GM18511 (cell line): ENCODE data around the gene GNAT3.

Source experiments
- ATAC-seq: cut with Tn5 transposase; IDR thresholded peaks from one replicate; pipeline ENCODE4 v1.9.1; 2021; ENCODE audit warnings: mild to moderate bottlenecking, moderate library complexity; ENCODE audit not compliant: unreplicated experiment

The GNAT3 gene

GRCh38 chr7:80511964-80512363, at the start of gene GNAT3:
Gene GNAT3 (minus strand): TSS chr7:80512064. CDS start chr7:80511926, 138 bp downstream.
- no peak for ATAC-seq

- ATAC-seq = no peak
Measured at GRCh38 chr7:80558116-80558515, 46.3 kb upstream of the GNAT3 start.

GRCh38 chr7:80552031-80552694, 40.3 kb upstream of the GNAT3 start:
- no peak for ATAC-seq

GRCh38 chr7:80550005-80550404, 38.1 kb upstream of the GNAT3 start:
- no peak for ATAC-seq

- ATAC-seq = no peak
Measured at GRCh38 chr7:80548840-80549530, 37.1 kb upstream of the GNAT3 start.

- ATAC-seq = no peak
Measured at GRCh38 chr7:80542398-80542797, 30.5 kb upstream of the GNAT3 start.

GRCh38 chr7:80540836-80541235, 29.0 kb upstream of the GNAT3 start:
- no peak for ATAC-seq

- no peak for ATAC-seq
Measured at GRCh38 chr7:80537091-80537490, 25.2 kb upstream of the GNAT3 start.

- ATAC-seq = no peak
Measured at GRCh38 chr7:80536426-80536825, 24.6 kb upstream of the GNAT3 start.

GRCh38 chr7:80533287-80533686, 21.4 kb upstream of the GNAT3 start:
- no peak for ATAC-seq

GRCh38 chr7:80532153-80532552, 20.3 kb upstream of the GNAT3 start:
- no peak for ATAC-seq

GRCh38 chr7:80530136-80530535, 18.3 kb upstream of the GNAT3 start:
- ATAC-seq = no peak

GRCh38 chr7:80529362-80529761, 17.5 kb upstream of the GNAT3 start:
- no peak for ATAC-seq

- ATAC-seq = no peak
Measured at GRCh38 chr7:80528689-80529088, 16.8 kb upstream of the GNAT3 start.

GRCh38 chr7:80526472-80526871, 14.6 kb upstream of the GNAT3 start:
- ATAC-seq = no peak

GRCh38 chr7:80524693-80525092, 12.8 kb upstream of the GNAT3 start:
- ATAC-seq = no peak

- ATAC-seq = no peak
Measured at GRCh38 chr7:80521809-80522208, 9.9 kb upstream of the GNAT3 start.

GRCh38 chr7:80520199-80520598, 8.3 kb upstream of the GNAT3 start:
- no peak for ATAC-seq

- no peak for ATAC-seq
Measured at GRCh38 chr7:80517282-80517747, 5.5 kb upstream of the GNAT3 start.

- ATAC-seq = no peak
Measured at GRCh38 chr7:80515298-80515697, 3.4 kb upstream of the GNAT3 start.

GRCh38 chr7:80510021-80510420, 1.8 kb downstream of the GNAT3 start:
- ATAC-seq = no peak

GRCh38 chr7:80508440-80508839, 3.4 kb downstream of the GNAT3 start:
- ATAC-seq = no peak
